Activated CD4-positive, alpha-beta memory T cell treated with anti-CD3 and anti-CD28 coated beads, Interleukin-2, amount 10 ng/mL, durations not matched to agents 7 days and 5 days (primary cell): ENCODE measurements around the gene MDC1. TPM values are rescaled to one million over a fixed set of nuclear protein-coding genes. Genes with fewer than 3 reads are reported as not detected.
A peak's percentile ranks its signal among the peaks of the same experiment; 100 is the strongest.
"Not testable (repeated sequence)": the region's sequence is repeated elsewhere in the genome, so short reads cannot be mapped to it uniquely, and the experiment has no call there.

Experiments used
- CTCF ChIA-PET: fragments of 350-600 bp; sonication (Branson Sonifier 250); formaldehyde crosslinking; loops from one replicate; lab custom pipeline; 2021; ENCODE audit warnings: antibody characterized with exemption, inconsistent platforms; lab: Charles Lee
- POLR2A ChIA-PET: fragments of 350-600 bp; sonication (Branson Sonifier 250); formaldehyde crosslinking; loops from one replicate; lab custom pipeline; 2021; ENCODE audit warnings: antibody characterized with exemption; lab: Charles Lee
- DNase-seq: peaks from one replicate; pipeline ENCODE4 v3.0.0-alpha.2; 2020
- H3K27ac Mint-ChIP-seq: one replicate; pipeline ENCODE4 v1.8.0; 2021; ENCODE audit warnings: mild to moderate bottlenecking, mixed read lengths
- H3K27me3 Mint-ChIP-seq: one replicate; pipeline ENCODE4 v1.8.0; 2021; ENCODE audit warnings: mixed read lengths
- H3K36me3 Mint-ChIP-seq: one replicate; pipeline ENCODE4 v1.8.0; 2021; ENCODE audit warnings: low read depth, mixed read lengths
- H3K4me1 Mint-ChIP-seq: one replicate; pipeline ENCODE4 v1.8.0; 2021; ENCODE audit warnings: mixed read lengths
- H3K4me3 Mint-ChIP-seq: one replicate; pipeline ENCODE4 v1.8.0; 2021; ENCODE audit warnings: mild to moderate bottlenecking, mixed read lengths
- H3K9me3 Mint-ChIP-seq: one replicate; pipeline ENCODE4 v1.8.0; 2021; ENCODE audit warnings: mixed read lengths
- total RNA-seq, 2 experiments: library from RNA; stranded (reverse); gene quantifications; one replicate each; pipeline ENCODE4 v1.2.3, GENCODE V29; 2021

Gene MDC1
- total RNA-seq, 2 experiments from 2014 or later: 49.7 to 54.6 TPM

- H3K27me3 Mint-ChIP-seq: no peaks in the 10 kb centered on the region
- H3K27ac Mint-ChIP-seq: peak overlapping the region; percentile 99
- peaks cover 2% of the 10 kb centered on the region for H3K9me3 Mint-ChIP-seq
- peaks cover 69% of the 10 kb centered on the region for H3K36me3 Mint-ChIP-seq
- peaks cover 60% of the 10 kb centered on the region for H3K4me1 Mint-ChIP-seq
- peak; percentile 94 for DNase-seq
- peak overlapping the region; percentile 84 for H3K4me3 Mint-ChIP-seq
- POLR2A ChIA-PET: interaction anchor here (0.5 to 16.4 kb wide), 28 partner anchors 9 to 821 kb away, joined by 3 to 561 read pairs (median 4); partner anchors contain the start of genes ABCF1, DDX39B, DHX16 and FLOT1
- CTCF ChIA-PET: interaction anchor here (0.9 to 25.8 kb wide), 19 partner anchors 9 to 242 kb away, joined by 3 to 626 read pairs (median 8); partner anchors contain the start of genes C6orf136, DHX16, FLOT1 and MRPS18B
Measured at GRCh38 chr6:30721198-30722024, 4.3 kb upstream of the MDC1 start.

- Mint-ChIP-seq H3K4me1 (peaks cover 64% of the 10 kb centered on the region), H3K9me3 (peaks cover 2% of the 10 kb centered on the region)
Measured at GRCh38 chr6:30720738-30721197, 3.7 kb upstream of the MDC1 start.

GRCh38 chr6:30719791-30720737, 3.0 kb upstream of the MDC1 start, which contains the start of gene TUBB:
TUBB (plus strand) TSS chr6:30720352; CDS start chr6:30720507, 155 bp downstream.
- peaks cover 2% of the 10 kb centered on the region for H3K9me3 Mint-ChIP-seq
- H3K4me3 Mint-ChIP-seq: peak within 1 kb of the TSS; percentile 84
- H3K36me3 Mint-ChIP-seq: peaks cover 70% of the 10 kb centered on the region
- H3K4me1 Mint-ChIP-seq: peaks cover 64% of the 10 kb centered on the region
- H3K27ac Mint-ChIP-seq: peak within 1 kb of the TSS; percentile 99
- peak; percentile 97 for DNase-seq
- ChIA-PET CTCF (interaction anchor here (1.1 to 25.8 kb wide), 5 partner anchors 11 to 104 kb away, joined by 4 to 626 read pairs (median 22); partner anchors contain the start of gene DHX16), POLR2A (interaction anchor here (0.8 to 16.4 kb wide), 24 partner anchors 8 to 822 kb away, joined by 3 to 561 read pairs (median 6); partner anchors contain the start of genes ABCF1, DDX39B, DHX16 and FLOT1)
- H3K27me3 Mint-ChIP-seq: no peaks in the 10 kb centered on the region

More at GRCh38 chr6:30720738-30721197, 3.7 kb upstream of the MDC1 start:
- Mint-ChIP-seq H3K27ac (peak overlapping the region; percentile 99), H3K27me3 (no peaks in the 10 kb centered on the region), H3K36me3 (peaks cover 70% of the 10 kb centered on the region), H3K4me3 (peak overlapping the region; percentile 84)
- POLR2A ChIA-PET: interaction anchor here (0.5 to 16.4 kb wide), 24 partner anchors 9 to 821 kb away, joined by 3 to 561 read pairs (median 5); partner anchors contain the start of genes ABCF1, DDX39B, DHX16 and FLOT1
- CTCF ChIA-PET: interaction anchor here (1.1 to 25.8 kb wide), 8 partner anchors 8 to 238 kb away, joined by 4 to 626 read pairs (median 17); partner anchors contain the start of gene DHX16
- peak; percentile 74 for DNase-seq

GRCh38 chr6:30719356-30719755, 2.3 kb upstream of the MDC1 start:
- H3K4me3 Mint-ChIP-seq: peak overlapping the region; percentile 84
- ChIA-PET CTCF (interaction anchor here (0.8 to 25.8 kb wide), 4 partner anchors 11 to 174 kb away, joined by 3 to 626 read pairs (median 14); partner anchors contain the start of gene DHX16), POLR2A (interaction anchor here (1.7 to 16.4 kb wide), 12 partner anchors 9 to 393 kb away, joined by 5 to 561 read pairs (median 27); partner anchors contain the start of genes ABCF1, DHX16, MRPS18B and NRM)
- no peaks in the 10 kb centered on the region for H3K27me3 Mint-ChIP-seq
- H3K27ac Mint-ChIP-seq: peak overlapping the region; percentile 99
- H3K4me1 Mint-ChIP-seq: peaks cover 63% of the 10 kb centered on the region
- H3K36me3 Mint-ChIP-seq: peaks cover 70% of the 10 kb centered on the region
- H3K9me3 Mint-ChIP-seq: peaks cover 2% of the 10 kb centered on the region
- no peak for DNase-seq

GRCh38 chr6:30717845-30718720, 1.0 kb upstream of the MDC1 start:
- Mint-ChIP-seq H3K27ac (peak overlapping the region; percentile 99), H3K4me3 (peak overlapping the region; percentile 84), H3K36me3 (peaks cover 70% of the 10 kb centered on the region), H3K4me1 (peaks cover 59% of the 10 kb centered on the region)
- ChIA-PET CTCF (interaction anchor here (0.6 to 25.8 kb wide), 11 partner anchors 12 to 173 kb away, joined by 3 to 626 read pairs (median 4); partner anchors contain the start of genes DHX16, IER3 and MRPS18B), POLR2A (interaction anchor here (1.0 to 16.4 kb wide), 21 partner anchors 8 to 161 kb away, joined by 3 to 561 read pairs (median 11); partner anchors contain the start of genes ABCF1, DHX16, FLOT1 and MRPS18B)
- H3K9me3 Mint-ChIP-seq, DNase-seq, H3K27me3 Mint-ChIP-seq: not testable (repeated sequence)

- ChIA-PET POLR2A (interaction anchor here (0.6 to 16.4 kb wide), 22 partner anchors 10 to 946 kb away, joined by 3 to 561 read pairs (median 4); partner anchors contain the start of genes ABCF1, C6orf136, DHX16 and MRPS18B), CTCF (interaction anchor here (0.7 to 25.8 kb wide), 10 partner anchors 11 to 172 kb away, joined by 3 to 626 read pairs (median 4); partner anchors contain the start of genes DHX16, IER3 and MRPS18B)
- Mint-ChIP-seq H3K27ac (peak overlapping the region; percentile 99), H3K9me3 (peaks cover 2% of the 10 kb centered on the region), H3K4me3 (peak overlapping the region; percentile 84), H3K36me3 (peaks cover 70% of the 10 kb centered on the region), H3K27me3 (no peaks in the 10 kb centered on the region), H3K4me1 (peaks cover 67% of the 10 kb centered on the region)
- DNase-seq: no peak
Measured at GRCh38 chr6:30716879-30717128, 277 bp downstream of the MDC1 start.

GRCh38 chr6:30714263-30714662, 2.8 kb downstream of the MDC1 start:
- H3K4me1 Mint-ChIP-seq: peaks cover 74% of the 10 kb centered on the region
- CTCF ChIA-PET: interaction anchor here (0.7 kb wide), 1 partner anchor 26 kb away, joined by 4 read pairs; no protein-coding TSS in a partner anchor
- H3K27ac Mint-ChIP-seq: no peak overlapping the region
- no peaks in the 10 kb centered on the region for H3K27me3 Mint-ChIP-seq
- H3K4me3 Mint-ChIP-seq: no peak overlapping the region
- peaks cover 2% of the 10 kb centered on the region for H3K9me3 Mint-ChIP-seq
- no peak for DNase-seq
- H3K36me3 Mint-ChIP-seq: peaks cover 71% of the 10 kb centered on the region
- POLR2A ChIA-PET: interaction anchor here (0.7 kb wide), 1 partner anchor 99 kb away, joined by 3 read pairs; no protein-coding TSS in a partner anchor

GRCh38 chr6:30712441-30712945, 4.6 kb downstream of the MDC1 start:
- Mint-ChIP-seq H3K4me1 (peaks cover 63% of the 10 kb centered on the region), H3K4me3 (no peak overlapping the region), H3K27me3 (no peaks in the 10 kb centered on the region), H3K36me3 (peaks cover 77% of the 10 kb centered on the region), H3K27ac (peak overlapping the region; percentile 79), H3K9me3 (peaks cover 2% of the 10 kb centered on the region)
- ChIA-PET POLR2A (interaction anchor here (0.8 to 2.6 kb wide), 12 partner anchors 9 to 97 kb away, joined by 3 to 25 read pairs (median 4); partner anchors contain the start of genes MRPS18B and PPP1R10), CTCF (interaction anchor here (0.6 to 2.6 kb wide), 4 partner anchors 10 to 729 kb away, joined by 3 to 15 read pairs (median 6); no protein-coding TSS in a partner anchor)
- no peak for DNase-seq

GRCh38 chr6:30711758-30712380, 5.2 kb downstream of the MDC1 start:
- POLR2A ChIA-PET: interaction anchor here (0.8 to 2.6 kb wide), 11 partner anchors 10 to 96 kb away, joined by 3 to 25 read pairs (median 3); partner anchors contain the start of genes MRPS18B and PPP1R10

More at GRCh38 chr6:30711758-30712380, 5.2 kb downstream of the MDC1 start:
- peak; percentile 28 for DNase-seq
- peak overlapping the region; percentile 2 for H3K4me3 Mint-ChIP-seq
- H3K27me3 Mint-ChIP-seq: no peaks in the 10 kb centered on the region
- peaks cover 2% of the 10 kb centered on the region for H3K9me3 Mint-ChIP-seq
- peak overlapping the region; percentile 79 for H3K27ac Mint-ChIP-seq
- peaks cover 59% of the 10 kb centered on the region for H3K4me1 Mint-ChIP-seq
- H3K36me3 Mint-ChIP-seq: peaks cover 79% of the 10 kb centered on the region
- CTCF ChIA-PET: interaction anchor here (1.0 to 2.6 kb wide), 4 partner anchors 10 to 33 kb away, joined by 3 to 15 read pairs (median 6); no protein-coding TSS in a partner anchor
